KOPT-K1 (cell line): ENCODE measurements around the gene PIP.
"Not testable (repeated sequence)": the region's sequence is repeated elsewhere in the genome, so short reads cannot be mapped to it uniquely, and the experiment has no call there.

Source experiments
- H3K27ac ChIP-seq: fragments of 200-600 bp; sonication (generic); 2 replicates; pipeline ENCODE4 v1.5.1; 2016; ENCODE audit warnings: antibody characterized with exemption, mild to moderate bottlenecking, low read depth, low read length; ENCODE audit not compliant: poor library complexity, severe bottlenecking
- H3K36me3 ChIP-seq: fragments of 200-600 bp; sonication (generic); 2 replicates; pipeline ENCODE4 v1.5.1; 2017; ENCODE audit warnings: antibody characterized with exemption, mild to moderate bottlenecking, low read length, moderate library complexity; ENCODE audit not compliant: insufficient read depth
- H3K9me3 ChIP-seq: fragments of 200-600 bp; sonication (generic); 2 replicates; pipeline ENCODE4 v1.5.1; 2017; ENCODE audit warnings: antibody characterized with exemption, low read length, mild to moderate bottlenecking; ENCODE audit not compliant: insufficient read depth, poor library complexity, severe bottlenecking

The PIP gene

GRCh38 chr7:143131781-143132180 lies at the start of gene PIP:
Gene PIP, plus strand, starts transcription at chr7:143132077. Its CDS starts 40 bp downstream, at chr7:143132117.
- Histone ChIP-seq H3K27ac (no peak within 1 kb of the TSS), H3K36me3 (no peaks in the 10 kb centered on the region), H3K9me3 (no peaks in the 10 kb centered on the region)

DNA sequence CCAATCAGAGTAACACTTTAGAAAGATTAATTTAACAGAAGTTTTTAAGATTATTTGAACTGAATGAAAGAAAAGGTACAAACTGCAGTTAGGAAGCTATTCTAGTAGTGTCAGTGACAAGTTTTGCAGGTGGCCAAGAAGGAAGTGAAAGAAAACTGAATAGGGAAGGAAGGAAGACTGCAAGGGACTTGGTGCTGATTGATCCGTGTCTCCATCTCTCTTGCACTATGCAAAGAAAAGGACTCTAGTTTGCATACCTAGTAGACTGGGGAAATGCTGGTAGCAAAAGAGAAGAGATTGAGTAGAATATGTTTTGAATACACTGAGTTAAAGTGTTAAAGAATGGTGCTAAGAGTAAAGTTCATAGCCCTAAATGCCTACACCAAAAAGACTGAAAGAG lies 46.8 kb upstream of the PIP start:
- H3K9me3 ChIP-seq = no peaks in the 10 kb centered on the region
- no peak overlapping the region for H3K27ac ChIP-seq

DNA sequence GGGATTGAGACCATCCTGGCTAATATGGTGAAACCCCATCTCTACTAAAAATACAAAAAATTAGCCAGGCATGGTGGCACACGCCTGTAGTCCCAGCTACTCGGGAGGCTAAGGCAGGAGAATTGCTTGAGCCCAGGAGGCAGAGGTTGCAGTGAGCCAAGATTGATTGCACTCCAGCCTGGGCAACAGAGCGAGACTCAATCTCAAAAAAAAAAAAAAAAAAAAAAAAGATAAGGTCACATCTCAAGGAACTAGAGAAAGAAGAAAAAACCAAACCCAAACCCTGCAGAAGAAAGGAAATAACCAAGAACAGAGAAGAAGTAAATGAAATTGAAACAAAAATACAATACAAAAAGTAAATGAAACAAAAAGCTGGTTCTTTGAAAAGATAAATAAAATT lies 46.3 kb upstream of the PIP start:
- not testable (repeated sequence) for H3K9me3 ChIP-seq, H3K36me3 ChIP-seq, H3K27ac ChIP-seq

More for the DNA sequence above, 46.8 kb upstream of the PIP start:
- H3K36me3 ChIP-seq = no peaks in the 10 kb centered on the region

- not testable (repeated sequence) for H3K27ac ChIP-seq, H3K36me3 ChIP-seq, H3K9me3 ChIP-seq
Measured at GRCh38 chr7:143088549-143089231, 43.2 kb upstream of the PIP start.

- peaks cover 5% of the 10 kb centered on the region for H3K9me3 ChIP-seq
- H3K36me3 ChIP-seq = no peaks in the 10 kb centered on the region
- no peak overlapping the region for H3K27ac ChIP-seq
Measured at GRCh38 chr7:143096146-143096545, 35.7 kb upstream of the PIP start.

DNA sequence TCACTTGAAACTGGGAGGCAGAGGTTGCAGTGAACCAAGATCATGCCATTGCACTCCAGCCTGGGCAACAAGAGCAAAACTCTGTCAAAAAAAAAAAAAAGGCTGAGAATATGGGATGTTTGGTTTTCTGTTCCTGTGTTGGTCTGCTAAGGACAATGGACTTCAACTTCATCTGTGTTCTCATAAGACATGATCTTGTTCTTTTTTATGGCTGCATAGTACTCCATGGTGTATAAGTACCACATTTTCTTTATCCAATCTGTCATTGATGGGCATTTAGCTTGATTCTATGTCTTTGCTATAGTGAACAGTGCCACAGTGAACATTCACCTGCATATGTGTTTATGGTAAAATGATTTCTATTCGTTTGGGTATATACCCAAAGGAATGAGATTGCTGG lies 32.3 kb upstream of the PIP start:
- H3K27ac ChIP-seq, H3K9me3 ChIP-seq, H3K36me3 ChIP-seq: not testable (repeated sequence)

DNA sequence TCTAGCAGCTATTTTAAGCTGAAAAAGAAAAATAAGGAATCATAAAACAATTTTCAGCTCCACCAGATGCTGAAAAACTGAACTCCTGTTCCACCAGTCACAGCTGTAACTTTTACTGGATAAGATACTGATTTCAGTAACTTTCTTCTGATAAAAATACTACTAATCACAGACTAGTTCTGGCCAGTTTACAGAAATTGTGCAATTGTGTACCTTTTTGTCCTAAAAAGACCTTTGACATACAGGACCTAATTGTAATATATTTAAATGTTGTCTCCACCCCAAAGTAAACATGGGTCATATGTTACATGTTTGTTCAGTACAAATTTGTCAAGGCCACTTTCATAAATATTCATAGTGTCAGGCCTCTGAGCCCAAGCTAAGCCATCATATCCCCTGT lies 27.1 kb upstream of the PIP start:
- Histone ChIP-seq H3K27ac (no peak overlapping the region), H3K9me3 (peaks cover 2% of the 10 kb centered on the region)

DNA sequence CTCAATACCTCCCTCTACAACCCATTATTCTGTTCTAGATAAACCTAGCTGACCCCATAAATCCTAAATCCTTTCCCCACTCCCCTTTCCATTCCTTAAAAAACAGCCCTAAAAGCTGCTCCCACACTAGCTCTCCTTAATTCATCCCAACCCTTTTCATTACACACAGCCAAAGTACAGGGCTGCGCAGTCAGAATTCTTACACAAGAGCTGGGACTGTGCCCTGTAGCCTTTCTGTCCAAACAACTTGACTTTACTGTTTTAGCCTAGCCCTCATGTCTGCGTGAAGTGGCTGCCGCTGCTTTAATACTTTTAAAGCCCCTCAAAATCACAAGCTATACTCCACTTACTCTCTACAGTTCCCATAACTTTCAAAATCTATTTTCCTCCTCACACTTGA lies 23.9 kb upstream of the PIP start:
- H3K9me3 ChIP-seq, H3K36me3 ChIP-seq, H3K27ac ChIP-seq: not testable (repeated sequence)

More for the DNA sequence above, 27.1 kb upstream of the PIP start:
- no peaks in the 10 kb centered on the region for H3K36me3 ChIP-seq

- Histone ChIP-seq H3K9me3 (no peaks in the 10 kb centered on the region), H3K36me3 (no peaks in the 10 kb centered on the region), H3K27ac (no peak overlapping the region)
Measured at GRCh38 chr7:143117395-143117794, 14.5 kb upstream of the PIP start.

GRCh38 chr7:143120691-143121405 lies 11.0 kb upstream of the PIP start:
- peaks cover 15% of the 10 kb centered on the region for H3K9me3 ChIP-seq
- H3K27ac ChIP-seq = no peak overlapping the region

GRCh38 chr7:143123326-143123725 lies 8.6 kb upstream of the PIP start:
- H3K27ac ChIP-seq, H3K36me3 ChIP-seq: not testable (repeated sequence)
- H3K9me3 ChIP-seq = peaks cover 15% of the 10 kb centered on the region

More at GRCh38 chr7:143120691-143121405, 11.0 kb upstream of the PIP start:
- no peaks in the 10 kb centered on the region for H3K36me3 ChIP-seq

- H3K36me3 ChIP-seq = no peaks in the 10 kb centered on the region
- no peak overlapping the region for H3K27ac ChIP-seq
- H3K9me3 ChIP-seq = peaks cover 15% of the 10 kb centered on the region
Measured at GRCh38 chr7:143126146-143126545, 5.7 kb upstream of the PIP start.

- Histone ChIP-seq H3K9me3 (peaks cover under 1% of the 10 kb centered on the region), H3K27ac (no peak overlapping the region), H3K36me3 (no peaks in the 10 kb centered on the region)
Measured at GRCh38 chr7:143129051-143129450, 2.8 kb upstream of the PIP start.

DNA sequence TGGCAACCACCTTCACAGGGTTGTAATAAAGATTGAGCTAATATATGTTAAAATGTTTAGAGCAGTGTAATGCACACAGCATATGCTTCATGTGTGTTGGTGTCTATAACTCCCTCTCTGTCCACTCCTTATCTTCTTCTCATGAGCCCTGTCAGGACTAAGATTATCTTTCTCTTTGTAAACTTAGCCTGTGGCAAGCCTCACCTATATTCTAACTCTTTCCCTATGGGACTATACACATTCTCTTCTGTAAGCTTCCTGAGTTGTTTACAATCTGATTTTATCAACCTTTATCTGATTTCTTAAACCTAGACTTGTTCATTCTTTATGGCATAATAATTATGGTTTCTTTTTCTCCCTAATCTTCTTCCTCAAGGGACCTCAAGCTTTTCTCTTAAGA lies 2.4 kb upstream of the PIP start:
- Histone ChIP-seq H3K36me3 (no peaks in the 10 kb centered on the region), H3K27ac (no peak overlapping the region), H3K9me3 (no peaks in the 10 kb centered on the region)

- H3K27ac ChIP-seq = no peak overlapping the region
- no peaks in the 10 kb centered on the region for H3K9me3 ChIP-seq
- no peaks in the 10 kb centered on the region for H3K36me3 ChIP-seq
Measured at GRCh38 chr7:143130541-143130940, 1.3 kb upstream of the PIP start.

- H3K9me3 ChIP-seq = no peaks in the 10 kb centered on the region
- no peak overlapping the region for H3K27ac ChIP-seq
- no peaks in the 10 kb centered on the region for H3K36me3 ChIP-seq
Measured at GRCh38 chr7:143147070-143147469, 15.2 kb downstream of the PIP start.
